Stimulated activated naive CD8-positive, alpha-beta T cell treated with anti-CD3 and anti-CD28 coated beads, Interleukin-15, Interleukin-2, amounts not matched to agents 100 ng/mL and 50 ng/mL, for 24 hours (primary cell): ENCODE measurements around the gene RNF14.

Experiments used
- H3K27ac Mint-ChIP-seq: one replicate; pipeline ENCODE4 v1.8.0; 2021; ENCODE audit warnings: mild to moderate bottlenecking, mixed read lengths
- H3K27me3 Mint-ChIP-seq: one replicate; pipeline ENCODE4 v1.8.0; 2021; ENCODE audit warnings: mixed read lengths
- H3K36me3 Mint-ChIP-seq: one replicate; pipeline ENCODE4 v1.8.0; 2021; ENCODE audit warnings: low read depth, mixed read lengths
- H3K4me1 Mint-ChIP-seq: one replicate; pipeline ENCODE4 v1.8.0; 2021; ENCODE audit warnings: low read depth, mixed read lengths
- H3K4me3 Mint-ChIP-seq: one replicate; pipeline ENCODE4 v1.8.0; 2021; ENCODE audit warnings: mild to moderate bottlenecking, mixed read lengths
- H3K9me3 Mint-ChIP-seq: one replicate; pipeline ENCODE4 v1.8.0; 2021; ENCODE audit warnings: mixed read lengths

Gene RNF14

GRCh38 chr5:141941307-141941706, 27.6 kb upstream of the RNF14 start:
- H3K4me1 Mint-ChIP-seq, result peaks cover 4% of the 10 kb centered on the region
- peaks cover 24% of the 10 kb centered on the region for H3K36me3 Mint-ChIP-seq
- H3K9me3 Mint-ChIP-seq, result no peaks in the 10 kb centered on the region
- H3K4me3 Mint-ChIP-seq, result no peak overlapping the region
- H3K27ac Mint-ChIP-seq, result peak overlapping the region; percentile 61
- H3K27me3 Mint-ChIP-seq, result no peaks in the 10 kb centered on the region

- peaks cover 4% of the 10 kb centered on the region for H3K4me1 Mint-ChIP-seq
- H3K36me3 Mint-ChIP-seq, result peaks cover 24% of the 10 kb centered on the region
- H3K9me3 Mint-ChIP-seq, result no peaks in the 10 kb centered on the region
- no peak overlapping the region for H3K27ac Mint-ChIP-seq
- no peaks in the 10 kb centered on the region for H3K27me3 Mint-ChIP-seq
- H3K4me3 Mint-ChIP-seq, result no peak overlapping the region
Observed at GRCh38 chr5:141941779-141942178, 27.1 kb upstream of the RNF14 start.

- H3K27me3 Mint-ChIP-seq, result no peaks in the 10 kb centered on the region
- no peaks in the 10 kb centered on the region for H3K9me3 Mint-ChIP-seq
- H3K27ac Mint-ChIP-seq, result no peak overlapping the region
- no peak overlapping the region for H3K4me3 Mint-ChIP-seq
- peaks cover 4% of the 10 kb centered on the region for H3K4me1 Mint-ChIP-seq
- H3K36me3 Mint-ChIP-seq, result peaks cover 24% of the 10 kb centered on the region
Observed at GRCh38 chr5:141942185-141942857, 26.6 kb upstream of the RNF14 start.

- no peaks in the 10 kb centered on the region for H3K9me3 Mint-ChIP-seq
- H3K27ac Mint-ChIP-seq, result no peak overlapping the region
- H3K36me3 Mint-ChIP-seq, result peaks cover 15% of the 10 kb centered on the region
- peaks cover 4% of the 10 kb centered on the region for H3K4me1 Mint-ChIP-seq
- H3K27me3 Mint-ChIP-seq, result no peaks in the 10 kb centered on the region
- H3K4me3 Mint-ChIP-seq, result no peak overlapping the region
Observed at GRCh38 chr5:141944076-141944475, 24.8 kb upstream of the RNF14 start.

GRCh38 chr5:141945511-141946051, 23.3 kb upstream of the RNF14 start:
- Mint-ChIP-seq H3K9me3 (no peaks in the 10 kb centered on the region), H3K27ac (no peak overlapping the region), H3K4me3 (no peak overlapping the region), H3K27me3 (no peaks in the 10 kb centered on the region), H3K36me3 (peaks cover 5% of the 10 kb centered on the region), H3K4me1 (peaks cover 4% of the 10 kb centered on the region)

- no peaks in the 10 kb centered on the region for H3K27me3 Mint-ChIP-seq
- H3K27ac Mint-ChIP-seq, result no peak overlapping the region
- H3K36me3 Mint-ChIP-seq, result no peaks in the 10 kb centered on the region
- H3K4me1 Mint-ChIP-seq, result peaks cover 11% of the 10 kb centered on the region
- H3K4me3 Mint-ChIP-seq, result no peak overlapping the region
- H3K9me3 Mint-ChIP-seq, result no peaks in the 10 kb centered on the region
Observed at GRCh38 chr5:141947316-141947715, 21.6 kb upstream of the RNF14 start.

- Mint-ChIP-seq H3K27me3 (no peaks in the 10 kb centered on the region), H3K27ac (no peak overlapping the region), H3K4me3 (no peak overlapping the region), H3K4me1 (peaks cover 15% of the 10 kb centered on the region), H3K9me3 (no peaks in the 10 kb centered on the region), H3K36me3 (no peaks in the 10 kb centered on the region)
Observed at GRCh38 chr5:141948812-141949211, 20.1 kb upstream of the RNF14 start.

- Mint-ChIP-seq H3K27ac (no peak overlapping the region), H3K4me1 (peaks cover 15% of the 10 kb centered on the region), H3K4me3 (no peak overlapping the region), H3K27me3 (no peaks in the 10 kb centered on the region), H3K36me3 (no peaks in the 10 kb centered on the region), H3K9me3 (no peaks in the 10 kb centered on the region)
Observed at GRCh38 chr5:141949511-141949910, 19.4 kb upstream of the RNF14 start.

- Mint-ChIP-seq H3K4me3 (no peak overlapping the region), H3K4me1 (peaks cover 15% of the 10 kb centered on the region), H3K27ac (no peak overlapping the region)
Observed at GRCh38 chr5:141950207-141951005, 18.5 kb upstream of the RNF14 start.

GRCh38 chr5:141951332-141951781, 17.5 kb upstream of the RNF14 start:
- H3K9me3 Mint-ChIP-seq, result no peaks in the 10 kb centered on the region
- H3K27me3 Mint-ChIP-seq, result no peaks in the 10 kb centered on the region
- H3K36me3 Mint-ChIP-seq, result no peaks in the 10 kb centered on the region
- peaks cover 15% of the 10 kb centered on the region for H3K4me1 Mint-ChIP-seq
- H3K27ac Mint-ChIP-seq, result no peak overlapping the region
- H3K4me3 Mint-ChIP-seq, result no peak overlapping the region

More at GRCh38 chr5:141950207-141951005, 18.5 kb upstream of the RNF14 start:
- Mint-ChIP-seq H3K36me3 (no peaks in the 10 kb centered on the region), H3K27me3 (no peaks in the 10 kb centered on the region), H3K9me3 (no peaks in the 10 kb centered on the region)

- H3K27me3 Mint-ChIP-seq, result no peaks in the 10 kb centered on the region
- H3K27ac Mint-ChIP-seq, result no peak overlapping the region
- no peaks in the 10 kb centered on the region for H3K36me3 Mint-ChIP-seq
- no peak overlapping the region for H3K4me3 Mint-ChIP-seq
- peaks cover 15% of the 10 kb centered on the region for H3K4me1 Mint-ChIP-seq
- H3K9me3 Mint-ChIP-seq, result no peaks in the 10 kb centered on the region
Observed at GRCh38 chr5:141952020-141952419, 16.9 kb upstream of the RNF14 start.

- Mint-ChIP-seq H3K9me3 (no peaks in the 10 kb centered on the region), H3K27ac (no peak overlapping the region), H3K4me1 (peaks cover 33% of the 10 kb centered on the region), H3K4me3 (no peak overlapping the region), H3K36me3 (no peaks in the 10 kb centered on the region), H3K27me3 (no peaks in the 10 kb centered on the region)
Observed at GRCh38 chr5:141954194-141954593, 14.7 kb upstream of the RNF14 start.

GRCh38 chr5:141957367-141957996, 11.4 kb upstream of the RNF14 start:
- no peaks in the 10 kb centered on the region for H3K9me3 Mint-ChIP-seq
- H3K4me3 Mint-ChIP-seq, result peak overlapping the region; percentile 71
- H3K27me3 Mint-ChIP-seq, result no peaks in the 10 kb centered on the region
- peaks cover 43% of the 10 kb centered on the region for H3K4me1 Mint-ChIP-seq
- H3K36me3 Mint-ChIP-seq, result no peaks in the 10 kb centered on the region
- H3K27ac Mint-ChIP-seq, result peak overlapping the region; percentile 83

GRCh38 chr5:141958113-141958512, 10.8 kb upstream of the RNF14 start, which contains the start of gene PCDH12:
Gene PCDH12 (minus strand): TSS chr5:141958202. CDS start chr5:141957851, 351 bp downstream.
- peak within 1 kb of the TSS; percentile 71 for H3K4me3 Mint-ChIP-seq
- H3K4me1 Mint-ChIP-seq, result peaks cover 40% of the 10 kb centered on the region
- no peaks in the 10 kb centered on the region for H3K9me3 Mint-ChIP-seq
- no peaks in the 10 kb centered on the region for H3K27me3 Mint-ChIP-seq
- no peaks in the 10 kb centered on the region for H3K36me3 Mint-ChIP-seq
- H3K27ac Mint-ChIP-seq, result peak within 1 kb of the TSS; percentile 83
